Fibroblast of mammary gland (primary cell): ENCODE results near the gene FAM180B.

Experiments
- DNase-seq: peaks from one replicate; pipeline ENCODE4 v3.0.0-alpha.2; 2010; ENCODE audit warnings: low read depth
- H3K4me3 ChIP-seq: 2 replicates; pipeline ENCODE4 v1.5.1; 2011; ENCODE audit warnings: low read depth, mild to moderate bottlenecking, low read length, moderate library complexity; ENCODE audit not compliant: control insufficient read depth
- TF ChIP-seq, protein P1 (sequence below): conservative IDR thresholded peaks from 2 replicates; pipeline ENCODE4 v1.5.1; 2011; ENCODE audit warnings: low read depth, low read length, inconsistent platforms; ENCODE audit not compliant: control insufficient read depth, insufficient read depth

FAM180B gene

DNA sequence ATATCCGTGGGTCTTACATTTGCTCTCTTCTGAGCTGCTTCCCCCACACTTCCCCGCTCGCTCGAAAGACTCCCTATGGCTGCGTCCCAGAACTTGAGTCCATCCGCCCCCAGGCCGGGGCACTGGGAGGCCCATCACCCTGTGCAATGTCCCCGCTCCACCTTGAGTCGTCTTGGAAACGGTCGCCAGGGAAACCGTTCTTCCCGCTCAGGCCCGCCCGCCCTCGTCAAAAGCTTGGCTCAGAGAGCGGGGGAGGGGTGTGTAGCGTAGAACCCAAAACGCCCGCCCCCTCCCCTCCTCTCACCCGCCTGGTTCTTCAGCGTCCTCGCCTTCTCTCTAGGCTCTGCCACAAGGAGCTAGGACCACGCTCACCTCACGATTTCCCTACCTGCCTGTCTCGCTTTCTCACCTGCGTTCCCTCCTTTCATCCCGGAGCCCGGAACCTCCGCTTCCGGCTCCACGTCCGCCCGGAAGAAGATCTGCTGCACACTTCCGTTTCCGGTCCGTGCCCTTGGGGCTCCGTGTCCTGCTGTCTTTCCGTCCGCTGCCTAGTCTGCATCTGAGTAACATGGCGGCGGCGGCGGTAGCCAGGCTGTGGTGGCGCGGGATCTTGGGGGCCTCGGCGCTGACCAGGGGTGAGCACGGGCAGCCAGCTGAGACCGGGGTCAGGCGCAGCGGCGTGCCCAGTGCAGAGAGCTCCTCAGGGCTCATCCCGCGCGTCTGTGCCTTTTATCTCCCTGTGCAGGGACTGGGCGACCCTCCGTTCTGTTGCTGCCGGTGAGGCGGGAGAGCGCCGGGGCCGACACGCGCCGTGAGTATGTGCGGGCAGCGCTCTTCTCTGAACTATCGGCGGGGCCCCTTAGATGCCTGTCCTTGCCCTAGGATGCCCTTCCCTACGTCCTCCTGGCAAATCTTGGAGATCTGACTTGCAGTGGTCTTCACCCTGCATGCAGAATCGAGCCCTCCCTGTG, 7.7 kb upstream of the FAM180B start, which contains the start of the genes KBTBD4 and NDUFS3:
Gene KBTBD4, minus strand, starts transcription at position 447 of the 971 bp plus-strand sequence. Its CDS starts 19 bp downstream, at position 428.
Gene NDUFS3, plus strand, starts transcription at position 551 of the 971 bp plus-strand sequence. Its CDS starts 18 bp downstream, at position 569.
- peak; percentile 90 for DNase-seq
- TF ChIP-seq, protein P1, sequence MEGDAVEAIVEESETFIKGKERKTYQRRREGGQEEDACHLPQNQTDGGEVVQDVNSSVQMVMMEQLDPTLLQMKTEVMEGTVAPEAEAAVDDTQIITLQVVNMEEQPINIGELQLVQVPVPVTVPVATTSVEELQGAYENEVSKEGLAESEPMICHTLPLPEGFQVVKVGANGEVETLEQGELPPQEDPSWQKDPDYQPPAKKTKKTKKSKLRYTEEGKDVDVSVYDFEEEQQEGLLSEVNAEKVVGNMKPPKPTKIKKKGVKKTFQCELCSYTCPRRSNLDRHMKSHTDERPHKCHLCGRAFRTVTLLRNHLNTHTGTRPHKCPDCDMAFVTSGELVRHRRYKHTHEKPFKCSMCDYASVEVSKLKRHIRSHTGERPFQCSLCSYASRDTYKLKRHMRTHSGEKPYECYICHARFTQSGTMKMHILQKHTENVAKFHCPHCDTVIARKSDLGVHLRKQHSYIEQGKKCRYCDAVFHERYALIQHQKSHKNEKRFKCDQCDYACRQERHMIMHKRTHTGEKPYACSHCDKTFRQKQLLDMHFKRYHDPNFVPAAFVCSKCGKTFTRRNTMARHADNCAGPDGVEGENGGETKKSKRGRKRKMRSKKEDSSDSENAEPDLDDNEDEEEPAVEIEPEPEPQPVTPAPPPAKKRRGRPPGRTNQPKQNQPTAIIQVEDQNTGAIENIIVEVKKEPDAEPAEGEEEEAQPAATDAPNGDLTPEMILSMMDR, result no peak
- H3K4me3 ChIP-seq, result peak within 1 kb of the TSS; percentile 96

- TF ChIP-seq, protein P1, result no peak
- DNase-seq, result no peak
- H3K4me3 ChIP-seq, result no peak overlapping the region
Observed at GRCh38 chr11:47583844-47584243, 2.6 kb upstream of the FAM180B start.

DNA sequence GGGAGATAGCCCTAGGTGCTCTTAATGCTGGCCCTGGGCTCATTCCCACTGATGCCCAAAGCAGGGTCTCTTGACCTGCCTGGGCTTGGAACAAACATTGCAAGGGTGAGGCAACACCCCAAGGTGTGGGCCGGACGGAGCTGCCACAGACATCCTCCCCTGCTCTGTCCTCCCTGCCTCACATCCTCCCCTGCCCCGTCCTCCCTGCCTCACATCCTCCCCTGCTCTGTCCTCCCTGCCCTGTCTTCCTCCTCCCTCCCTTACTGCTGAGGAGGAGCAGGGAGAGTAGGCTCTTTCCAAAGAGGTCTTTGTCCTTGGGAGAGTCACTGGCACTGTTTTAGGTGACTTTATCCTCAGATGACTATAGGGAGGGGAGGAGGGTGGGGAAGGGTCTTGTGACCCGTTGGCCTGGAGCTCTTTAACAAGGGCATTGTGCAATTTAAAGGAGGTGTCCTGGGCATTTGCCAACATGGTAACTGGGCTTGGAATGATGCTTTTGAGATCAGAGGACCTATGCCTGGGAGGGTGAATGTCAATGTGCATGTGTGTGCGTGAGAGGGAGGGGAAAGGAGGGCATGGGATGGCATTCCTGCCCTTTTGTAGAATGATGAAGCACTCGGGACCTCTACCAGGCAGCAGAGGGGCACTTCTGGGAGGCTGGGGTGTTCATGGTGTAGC, 700 bp downstream of the FAM180B start:
- DNase-seq, result no peak
- no peak overlapping the region for H3K4me3 ChIP-seq
- TF ChIP-seq, protein P1, result no peak

GRCh38 chr11:47587723-47588326, 1.3 kb downstream of the FAM180B start:
- H3K4me3 ChIP-seq, result no peak overlapping the region
- TF ChIP-seq, protein P1, result no peak
- no peak for DNase-seq

DNA sequence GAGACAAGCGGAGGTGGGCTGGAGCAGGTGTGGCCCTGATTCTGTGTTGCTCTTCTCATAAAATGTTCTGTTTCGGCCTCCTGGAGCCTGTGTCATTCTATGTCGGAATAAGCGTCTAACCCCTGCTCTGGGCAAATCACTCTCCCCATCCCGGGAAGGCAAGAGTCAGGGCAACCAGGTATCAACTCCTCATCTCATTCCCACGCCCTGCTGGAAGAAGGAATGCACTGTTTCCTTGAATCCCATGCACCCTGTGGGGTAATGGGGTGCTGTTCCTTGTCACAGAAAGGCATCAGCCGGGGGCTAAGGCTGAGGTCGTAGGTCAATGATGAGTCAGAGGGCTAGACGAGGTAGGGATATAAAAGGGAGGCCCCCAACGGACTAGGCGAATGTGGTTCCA, 2.6 kb downstream of the FAM180B start:
- TF ChIP-seq, protein P1, result no peak
- DNase-seq, result no peak
- H3K4me3 ChIP-seq, result no peak overlapping the region

GRCh38 chr11:47589584-47589976, 3.1 kb downstream of the FAM180B start:
- DNase-seq, result no peak
- TF ChIP-seq, protein P1, result no peak
- no peak overlapping the region for H3K4me3 ChIP-seq
